Prostate gland (tissue), 2 donors: Measurements from ENCODE around the gene IL36B.

Experiments used
- POLR2A ChIP-seq: fragments of 450-650 bp; IDR thresholded peaks from one replicate; pipeline ENCODE4 v1.6.1; 2016; ENCODE audit warnings: antibody characterized with exemption, mild to moderate bottlenecking
- POLR2AphosphoS5 ChIP-seq: sonication (generic); formaldehyde crosslinking; IDR thresholded peaks from one replicate; pipeline ENCODE4 v1.6.1; 2017; ENCODE audit warnings: antibody characterized with exemption
- TF ChIP-seq, protein P1 (sequence below), 4 experiments: fragments of 200-600 bp in 2 of 4; fragments of 450-650 bp in 2 of 4; sonication (generic) in 2 of 4; IDR thresholded peaks; 1 replicate in 3 of 4; 2 replicates in 1 of 4; pipeline ENCODE4 v1.5.1; 2016 to 2019; ENCODE audit warnings: antibody characterized with exemption in 4 of 4, mild to moderate bottlenecking in 2 of 4, moderate library complexity in 2 of 4

DNA sequence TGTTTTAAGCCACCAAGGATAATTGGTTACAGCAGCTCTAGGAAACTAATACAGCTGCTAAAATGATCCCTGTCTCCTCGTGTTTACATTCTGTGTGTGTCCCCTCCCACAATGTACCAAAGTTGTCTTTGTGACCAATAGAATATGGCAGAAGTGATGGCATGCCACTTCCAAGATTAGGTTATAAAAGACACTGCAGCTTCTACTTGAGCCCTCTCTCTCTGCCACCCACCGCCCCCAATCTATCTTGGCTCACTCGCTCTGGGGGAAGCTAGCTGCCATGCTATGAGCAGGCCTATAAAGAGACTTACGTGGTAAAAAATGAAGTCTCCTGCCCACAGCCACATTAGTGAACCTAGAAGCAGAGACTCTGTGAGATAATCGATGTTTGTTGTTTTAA is 11.6 kb upstream of the IL36B start:
- TF ChIP-seq, protein P1, sequence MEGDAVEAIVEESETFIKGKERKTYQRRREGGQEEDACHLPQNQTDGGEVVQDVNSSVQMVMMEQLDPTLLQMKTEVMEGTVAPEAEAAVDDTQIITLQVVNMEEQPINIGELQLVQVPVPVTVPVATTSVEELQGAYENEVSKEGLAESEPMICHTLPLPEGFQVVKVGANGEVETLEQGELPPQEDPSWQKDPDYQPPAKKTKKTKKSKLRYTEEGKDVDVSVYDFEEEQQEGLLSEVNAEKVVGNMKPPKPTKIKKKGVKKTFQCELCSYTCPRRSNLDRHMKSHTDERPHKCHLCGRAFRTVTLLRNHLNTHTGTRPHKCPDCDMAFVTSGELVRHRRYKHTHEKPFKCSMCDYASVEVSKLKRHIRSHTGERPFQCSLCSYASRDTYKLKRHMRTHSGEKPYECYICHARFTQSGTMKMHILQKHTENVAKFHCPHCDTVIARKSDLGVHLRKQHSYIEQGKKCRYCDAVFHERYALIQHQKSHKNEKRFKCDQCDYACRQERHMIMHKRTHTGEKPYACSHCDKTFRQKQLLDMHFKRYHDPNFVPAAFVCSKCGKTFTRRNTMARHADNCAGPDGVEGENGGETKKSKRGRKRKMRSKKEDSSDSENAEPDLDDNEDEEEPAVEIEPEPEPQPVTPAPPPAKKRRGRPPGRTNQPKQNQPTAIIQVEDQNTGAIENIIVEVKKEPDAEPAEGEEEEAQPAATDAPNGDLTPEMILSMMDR (IDR thresholded peaks at IDR 0.05): no peak
- TF ChIP-seq POLR2A (no peak), POLR2AphosphoS5 (no peak)
